WERI-Rb-1 (cell line): Measurements from ENCODE around the gene CCDC24.

Source experiments
- DNase-seq: peaks from one replicate; pipeline ENCODE4 v3.0.0-alpha.2; 2020
- H3K27ac ChIP-seq: fragments of 250-450 bp; sonication (Bioruptor Pico); 2 replicates; pipeline ENCODE4 v1.5.1; 2020; ENCODE audit warnings: mild to moderate bottlenecking, moderate library complexity
- H3K27me3 ChIP-seq: fragments of 250-450 bp; sonication (Bioruptor Pico); 2 replicates; pipeline ENCODE4 v1.5.1; 2021; ENCODE audit warnings: mild to moderate bottlenecking, low read depth, moderate library complexity; ENCODE audit not compliant: insufficient read depth, severe bottlenecking
- H3K36me3 ChIP-seq: fragments of 250-450 bp; sonication (Bioruptor Pico); 2 replicates; pipeline ENCODE4 v1.5.1; 2020; ENCODE audit warnings: mild to moderate bottlenecking, moderate library complexity
- H3K4me3 ChIP-seq: 2 replicates; pipeline ENCODE4 v1.5.1; 2011; ENCODE audit warnings: low read depth, mild to moderate bottlenecking, control low read depth, low read length
- H3K9me3 ChIP-seq: fragments of 250-450 bp; sonication (Bioruptor Pico); 2 replicates; pipeline ENCODE4 v1.5.1; 2021; ENCODE audit warnings: mild to moderate bottlenecking, moderate library complexity; ENCODE audit not compliant: severe bottlenecking
- TF ChIP-seq, protein P1 (sequence below): IDR thresholded peaks from 2 replicates; pipeline ENCODE4 v1.5.1; 2011; ENCODE audit warnings: low read depth, mild to moderate bottlenecking, control low read depth, inconsistent platforms, low read length

The CCDC24 gene

DNA sequence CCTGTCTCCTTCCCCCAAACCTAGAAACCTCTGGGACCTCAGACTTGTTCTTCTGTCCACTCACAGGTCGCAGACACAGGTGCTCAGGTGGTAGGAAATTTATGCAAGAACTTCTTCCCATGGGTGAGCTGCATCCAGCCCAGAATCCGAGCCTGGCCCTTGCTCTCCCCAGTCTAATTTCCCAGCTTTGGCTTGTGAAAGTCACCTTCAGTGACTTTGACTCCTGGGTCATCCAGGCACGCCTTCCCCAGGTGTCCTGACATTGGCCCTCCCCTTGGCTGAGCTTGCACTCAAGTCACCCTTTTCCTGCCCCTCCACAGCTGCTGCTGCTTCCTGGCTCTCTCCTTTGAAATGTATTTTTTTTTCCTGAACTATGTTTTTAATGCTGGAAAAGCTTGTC is 38.0 kb upstream of the CCDC24 start:
- peak overlapping the region; percentile 29 for H3K4me3 ChIP-seq
- H3K36me3 ChIP-seq: peaks cover 39% of the 10 kb centered on the region
- TF ChIP-seq, protein P1, sequence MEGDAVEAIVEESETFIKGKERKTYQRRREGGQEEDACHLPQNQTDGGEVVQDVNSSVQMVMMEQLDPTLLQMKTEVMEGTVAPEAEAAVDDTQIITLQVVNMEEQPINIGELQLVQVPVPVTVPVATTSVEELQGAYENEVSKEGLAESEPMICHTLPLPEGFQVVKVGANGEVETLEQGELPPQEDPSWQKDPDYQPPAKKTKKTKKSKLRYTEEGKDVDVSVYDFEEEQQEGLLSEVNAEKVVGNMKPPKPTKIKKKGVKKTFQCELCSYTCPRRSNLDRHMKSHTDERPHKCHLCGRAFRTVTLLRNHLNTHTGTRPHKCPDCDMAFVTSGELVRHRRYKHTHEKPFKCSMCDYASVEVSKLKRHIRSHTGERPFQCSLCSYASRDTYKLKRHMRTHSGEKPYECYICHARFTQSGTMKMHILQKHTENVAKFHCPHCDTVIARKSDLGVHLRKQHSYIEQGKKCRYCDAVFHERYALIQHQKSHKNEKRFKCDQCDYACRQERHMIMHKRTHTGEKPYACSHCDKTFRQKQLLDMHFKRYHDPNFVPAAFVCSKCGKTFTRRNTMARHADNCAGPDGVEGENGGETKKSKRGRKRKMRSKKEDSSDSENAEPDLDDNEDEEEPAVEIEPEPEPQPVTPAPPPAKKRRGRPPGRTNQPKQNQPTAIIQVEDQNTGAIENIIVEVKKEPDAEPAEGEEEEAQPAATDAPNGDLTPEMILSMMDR: no peak
- H3K9me3 ChIP-seq: no peaks in the 10 kb centered on the region
- peak; percentile 38 for DNase-seq
- no peaks in the 10 kb centered on the region for H3K27me3 ChIP-seq
- peak overlapping the region; percentile 79 for H3K27ac ChIP-seq

DNA sequence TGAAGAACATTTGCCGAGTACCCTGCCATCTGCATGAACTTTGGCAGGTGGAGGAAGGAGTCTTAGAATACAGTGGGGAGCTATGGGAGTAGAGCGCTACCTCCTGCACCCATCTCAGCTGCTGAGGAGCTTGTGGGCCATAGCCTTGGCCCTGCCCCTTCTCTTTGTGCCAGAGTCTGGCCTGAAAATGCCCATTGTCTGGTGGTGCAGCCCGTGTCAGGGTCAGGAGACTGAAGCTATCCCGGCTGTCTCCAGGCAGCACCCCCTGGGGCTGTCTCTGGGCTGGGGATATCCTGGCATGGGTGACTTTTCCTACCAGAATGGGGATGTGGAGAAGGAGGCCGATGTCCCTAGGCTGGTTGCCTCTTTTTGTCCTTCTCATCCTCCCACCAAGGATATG is 37.4 kb upstream of the CCDC24 start:
- TF ChIP-seq, protein P1: no peak
- peaks cover 46% of the 10 kb centered on the region for H3K36me3 ChIP-seq
- DNase-seq: no peak
- no peaks in the 10 kb centered on the region for H3K9me3 ChIP-seq
- no peaks in the 10 kb centered on the region for H3K27me3 ChIP-seq
- no peak overlapping the region for H3K4me3 ChIP-seq
- H3K27ac ChIP-seq: peak overlapping the region; percentile 79

DNA sequence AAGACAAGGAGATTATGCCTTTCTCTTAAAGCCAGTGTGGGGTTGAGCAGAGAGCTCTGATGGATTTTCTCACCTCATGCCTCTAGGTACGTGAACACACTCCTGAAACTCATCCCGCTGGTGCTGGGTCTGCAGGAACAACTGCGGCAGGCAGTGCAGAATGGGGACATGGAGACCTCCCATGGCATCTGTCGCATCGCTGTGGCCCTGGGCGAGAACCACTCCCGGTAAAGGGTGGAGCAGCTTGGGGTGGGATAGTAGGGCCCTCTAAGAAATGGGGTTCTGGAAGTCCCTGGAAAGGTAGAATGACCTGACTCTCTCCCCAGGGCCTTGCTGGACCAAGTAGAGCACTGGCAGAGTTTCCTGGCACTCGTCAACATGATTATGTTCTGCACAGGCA is 35.2 kb upstream of the CCDC24 start:
- H3K36me3 ChIP-seq: peaks cover 54% of the 10 kb centered on the region
- no peak for DNase-seq
- no peak overlapping the region for H3K4me3 ChIP-seq
- H3K9me3 ChIP-seq: no peaks in the 10 kb centered on the region
- TF ChIP-seq, protein P1: no peak
- no peak overlapping the region for H3K27ac ChIP-seq
- no peaks in the 10 kb centered on the region for H3K27me3 ChIP-seq

DNA sequence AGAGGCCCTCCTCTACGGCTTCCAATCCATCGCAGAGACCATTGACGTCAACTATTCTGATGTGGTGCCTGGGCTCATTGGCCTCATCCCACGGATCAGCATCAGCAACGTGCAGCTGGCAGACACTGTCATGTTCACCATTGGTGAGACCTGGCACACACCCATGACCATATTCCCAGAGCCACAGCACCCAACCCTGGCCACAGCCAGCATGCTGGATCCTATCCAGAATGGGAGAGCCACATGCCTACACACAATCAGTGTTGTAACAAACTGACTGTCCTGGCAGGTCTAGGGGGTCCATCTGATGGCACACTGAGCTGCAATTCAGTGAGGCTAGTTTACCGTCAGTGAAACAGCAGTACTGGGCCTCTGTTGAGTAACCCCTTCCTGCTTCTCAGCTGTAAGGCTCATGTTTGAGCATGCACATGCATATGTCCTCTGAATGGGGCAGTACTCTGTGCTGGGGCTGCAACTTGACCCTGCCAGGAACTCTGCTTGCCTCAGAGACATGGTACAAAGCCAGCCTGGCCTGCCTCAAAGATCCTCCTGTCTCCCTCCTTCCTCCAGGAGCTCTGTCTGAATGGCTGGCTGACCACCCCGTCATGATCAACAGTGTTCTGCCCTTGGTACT is 33.9 kb upstream of the CCDC24 start:
- TF ChIP-seq, protein P1: no peak
- no peak for DNase-seq
- no peaks in the 10 kb centered on the region for H3K9me3 ChIP-seq
- H3K27ac ChIP-seq: no peak overlapping the region
- H3K4me3 ChIP-seq: no peak overlapping the region
- H3K36me3 ChIP-seq: peaks cover 66% of the 10 kb centered on the region
- no peaks in the 10 kb centered on the region for H3K27me3 ChIP-seq

DNA sequence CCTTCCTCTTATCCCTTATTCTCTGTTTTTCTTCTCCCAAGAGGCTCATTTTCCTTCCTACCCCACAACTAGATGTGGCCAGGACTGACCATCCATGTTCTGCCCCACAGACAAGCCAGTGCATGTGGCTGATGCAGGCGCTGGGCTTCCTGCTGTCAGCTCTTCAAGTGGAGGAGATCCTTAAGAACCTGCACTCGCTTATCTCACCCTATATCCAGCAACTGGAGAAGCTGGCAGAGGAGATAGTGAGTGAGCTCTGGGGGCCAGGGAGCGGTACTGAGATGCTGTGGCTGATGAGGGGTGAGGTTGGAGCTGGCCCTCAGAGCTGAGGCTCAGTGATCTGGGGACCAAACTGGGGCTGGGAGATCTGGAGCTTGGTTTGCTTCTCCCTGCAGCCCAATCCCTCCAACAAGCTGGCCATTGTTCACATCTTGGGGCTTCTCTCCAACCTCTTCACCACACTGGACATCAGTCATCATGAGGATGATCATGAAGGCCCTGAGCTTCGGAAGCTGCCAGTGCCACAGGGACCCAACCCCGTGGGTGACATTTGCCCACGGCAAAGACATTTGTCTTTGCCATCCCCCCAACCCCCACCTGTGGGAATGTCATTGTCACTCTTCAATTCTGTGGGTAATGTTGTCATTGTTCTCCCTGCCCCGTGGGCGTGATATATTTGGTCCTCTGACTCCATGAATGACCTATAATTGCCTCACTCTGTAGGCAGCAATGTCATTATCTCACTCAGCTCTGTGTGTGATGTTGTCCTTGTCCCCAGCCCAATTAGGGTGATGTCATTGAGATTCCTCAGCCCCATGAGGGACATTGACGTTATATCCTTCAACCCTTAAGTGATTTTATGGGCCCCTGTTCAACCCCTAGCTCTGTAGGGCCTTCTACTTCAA is 32.8 kb upstream of the CCDC24 start:
- no peak for DNase-seq
- Histone ChIP-seq H3K4me3 (no peak overlapping the region), H3K27ac (no peak overlapping the region), H3K27me3 (no peaks in the 10 kb centered on the region), H3K9me3 (no peaks in the 10 kb centered on the region), H3K36me3 (peaks cover 74% of the 10 kb centered on the region)
- TF ChIP-seq, protein P1: no peak
